ENCODE results near the gene C1orf232.

GRCh38 chr1:26158908-26159742 is 9.6 kb downstream of the C1orf232 start, which contains the start of gene FAM110D:
- no peak for TF ChIP-seq CTCF (conservative IDR thresholded peaks at IDR 0.05; ENCODE audit: low read depth, low read length)
- no peak for TF ChIP-seq EZH2 (IDR thresholded peaks at IDR 0.05; ENCODE audit: low read length, unreplicated experiment)
- TF ChIP-seq EZH2phosphoT487 (IDR thresholded peaks at IDR 0.05; ENCODE audit: borderline replicate concordance, low read length): no peak

All from PC-3 (cell line).